ENCODE results near the gene ARFRP1. TPM values are rescaled to one million over a fixed set of nuclear protein-coding genes. Genes with fewer than 3 reads are reported as not detected.
"Not testable (repeated sequence)": the region's sequence is repeated elsewhere in the genome, so short reads cannot be mapped to it uniquely, and the experiment has no call there.

ARFRP1 gene
- total and polyA plus RNA-seq, 2 of the 4 experiments (the other 2 are of a cell fraction), result 25.3 to 36.6 TPM

- Histone ChIP-seq H3K9ac (ENCODE audit: low read depth, low read length) (no peak overlapping the region), H4K20me1 (ENCODE audit: insufficient read depth, low read length) (peaks cover 3% of the 10 kb centered on the region; the same call in 1 of the 2 replicates), H3K4me2 (ENCODE audit: low read depth, low read length) (no peak overlapping the region), H4K5ac (ENCODE audit: low read depth, low read length) (no peak overlapping the region), H2BK5ac (ENCODE audit: low read depth, low read length, poor library complexity, severe bottlenecking) (no peak overlapping the region), H2AK9ac (replicated peaks; ENCODE audit: low read depth, low read length, poor library complexity) (no peak overlapping the region), H2AK5ac (ENCODE audit: low read depth, low read length) (no peak overlapping the region), H3K14ac (replicated peaks; ENCODE audit: low read depth, low read length) (no peak overlapping the region), H3K4me3 (ENCODE audit: insufficient read depth, low read depth, low read length) (no peak overlapping the region), H3K9me3 (ENCODE audit: control insufficient read depth, insufficient read depth, low read length) (no peaks in the 10 kb centered on the region), H3K56ac (ENCODE audit: extremely low read depth, insufficient read depth, low read length) (no peak overlapping the region), H4K91ac (ENCODE audit: insufficient read depth, low read depth, low read length) (no peak overlapping the region), H2BK15ac (ENCODE audit: low read depth, low read length) (no peak overlapping the region), H3K36me3 (ENCODE audit: control insufficient read depth, insufficient read depth, low read length) (peaks cover 33% of the 10 kb centered on the region; the same call in 1 of the 2 replicates), H3K18ac (ENCODE audit: low read depth, low read length) (no peak overlapping the region), H3K27me3 (ENCODE audit: control insufficient read depth, insufficient read depth, low read length) (no peaks in the 10 kb centered on the region), H3K79me1 (ENCODE audit: low read depth in 1 of 2, low read length in 2 of 2) (peaks cover 18 to 57% of the 10 kb centered on the region in 2 experiments), H4K8ac (ENCODE audit: low read depth in 2 of 2, low read length in 2 of 2) (no peak overlapping the region), H2BK120ac (ENCODE audit: low read depth, low read length) (no peak overlapping the region), H3K4ac (ENCODE audit: low read depth, low read length) (no peak overlapping the region), H3K9me1 (ENCODE audit: insufficient read depth, low read length) (0 out of 2 replicates have a peak, but pooled peaks cover 8% of the 10 kb centered on the region), H3K23ac (ENCODE audit: low read depth, low read length) (no peak overlapping the region), H2BK20ac (ENCODE audit: low read depth, low read length) (no peak overlapping the region), H3K27ac (ENCODE audit: insufficient read depth, low read length) (no peak overlapping the region), H3K4me1 (ENCODE audit: control insufficient read depth, insufficient read depth, low read length) (peaks cover 13% of the 10 kb centered on the region), H2AFZ (replicated peaks; ENCODE audit: low read length, poor library complexity) (no peak overlapping the region)
- intact Hi-C loops (cut with micrococcal nuclease) (no loop called here), dilution Hi-C loops (cut with HindIII; ENCODE audit: low sequenced_read_pairs, unreplicated experiment) (no loop called here), in situ Hi-C loops (cut with MboI; ENCODE audit: low sequenced_read_pairs) (no loop called here)
- POLR2A ChIA-PET (ENCODE audit: unreplicated experiment), result no interaction called here
- no peak for DNase-seq
- ATAC-seq (ENCODE audit: low read depth), result no peak
- CTCF ChIA-PET, result no interaction called here
- 40% methylated on average over 1 of the region's 8 CpGs; no CpG with 5 or more reads in 1 of the 2 experiments for WGBS, 2 experiments (ENCODE audit: extremely low coverage in 2 of 2, insufficient read length in 1 of 2)
- no TSS peak for BruUV-seq (replicated peaks)
- TF ChIP-seq RFX5 (IDR thresholded peaks at IDR 0.05; ENCODE audit: low read depth, low read length), result no peak
- TF ChIP-seq, protein P1, sequence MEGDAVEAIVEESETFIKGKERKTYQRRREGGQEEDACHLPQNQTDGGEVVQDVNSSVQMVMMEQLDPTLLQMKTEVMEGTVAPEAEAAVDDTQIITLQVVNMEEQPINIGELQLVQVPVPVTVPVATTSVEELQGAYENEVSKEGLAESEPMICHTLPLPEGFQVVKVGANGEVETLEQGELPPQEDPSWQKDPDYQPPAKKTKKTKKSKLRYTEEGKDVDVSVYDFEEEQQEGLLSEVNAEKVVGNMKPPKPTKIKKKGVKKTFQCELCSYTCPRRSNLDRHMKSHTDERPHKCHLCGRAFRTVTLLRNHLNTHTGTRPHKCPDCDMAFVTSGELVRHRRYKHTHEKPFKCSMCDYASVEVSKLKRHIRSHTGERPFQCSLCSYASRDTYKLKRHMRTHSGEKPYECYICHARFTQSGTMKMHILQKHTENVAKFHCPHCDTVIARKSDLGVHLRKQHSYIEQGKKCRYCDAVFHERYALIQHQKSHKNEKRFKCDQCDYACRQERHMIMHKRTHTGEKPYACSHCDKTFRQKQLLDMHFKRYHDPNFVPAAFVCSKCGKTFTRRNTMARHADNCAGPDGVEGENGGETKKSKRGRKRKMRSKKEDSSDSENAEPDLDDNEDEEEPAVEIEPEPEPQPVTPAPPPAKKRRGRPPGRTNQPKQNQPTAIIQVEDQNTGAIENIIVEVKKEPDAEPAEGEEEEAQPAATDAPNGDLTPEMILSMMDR (conservative IDR thresholded peaks at IDR 0.05; ENCODE audit: low read depth, low read length), result no peak
- TF ChIP-seq SMC3 (IDR thresholded peaks at IDR 0.05; ENCODE audit: low read depth, low read length), result no peak
- TF ChIP-seq BHLHE40 (IDR thresholded peaks at IDR 0.05; ENCODE audit: low read depth, low read length), result no peak
- TF ChIP-seq USF2 (IDR thresholded peaks at IDR 0.05; ENCODE audit: low read depth, low read length), result no peak
- no peak for TF ChIP-seq POLR2A (IDR thresholded peaks at IDR 0.05; ENCODE audit: low read depth, low read length)
Measured at GRCh38 chr20:63660622-63661021, 47.2 kb downstream of the ARFRP1 start.

DNA sequence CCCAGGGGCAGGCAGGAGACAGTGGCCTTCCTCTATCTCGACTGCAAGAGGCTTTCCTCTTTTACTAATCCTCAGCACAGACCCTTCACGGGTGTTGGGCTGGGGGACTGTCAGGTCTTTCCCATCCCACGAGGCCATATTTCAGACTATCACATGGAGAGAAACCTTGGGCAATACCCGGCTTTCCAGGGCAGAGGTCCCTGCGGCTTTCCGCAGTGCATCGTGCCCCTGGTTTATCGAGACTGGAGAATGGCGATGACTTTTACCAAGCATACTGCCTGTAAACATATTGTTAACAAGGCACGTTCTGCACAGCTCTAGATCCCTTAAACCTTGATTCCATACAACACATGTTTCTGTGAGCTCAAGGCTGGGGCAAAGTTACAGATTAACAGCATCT lies 47.6 kb downstream of the ARFRP1 start:
- H4K91ac ChIP-seq (ENCODE audit: insufficient read depth, low read depth, low read length); H4K20me1 ChIP-seq (ENCODE audit: insufficient read depth, low read length); H3K4me3 ChIP-seq (ENCODE audit: insufficient read depth, low read depth, low read length); H2BK120ac ChIP-seq (ENCODE audit: low read depth, low read length); ATAC-seq (ENCODE audit: low read depth); H3K23ac ChIP-seq (ENCODE audit: low read depth, low read length); H3K56ac ChIP-seq (ENCODE audit: extremely low read depth, insufficient read depth, low read length); H2AK5ac ChIP-seq (ENCODE audit: low read depth, low read length); H3K18ac ChIP-seq (ENCODE audit: low read depth, low read length); H2AK9ac ChIP-seq (replicated peaks; ENCODE audit: low read depth, low read length, poor library complexity); in situ Hi-C loops (cut with MboI; ENCODE audit: low sequenced_read_pairs); H3K4ac ChIP-seq (ENCODE audit: low read depth, low read length); CTCF ChIA-PET; H3K4me2 ChIP-seq (ENCODE audit: low read depth, low read length); H4K5ac ChIP-seq (ENCODE audit: low read depth, low read length); dilution Hi-C loops (cut with HindIII; ENCODE audit: low sequenced_read_pairs, unreplicated experiment); BruUV-seq (replicated peaks); H3K27me3 ChIP-seq (ENCODE audit: control insufficient read depth, insufficient read depth, low read length); H4K8ac ChIP-seq (ENCODE audit: low read depth in 2 of 2, low read length in 2 of 2); POLR2A ChIA-PET (ENCODE audit: unreplicated experiment); DNase-seq; H3K9ac ChIP-seq (ENCODE audit: low read depth, low read length); intact Hi-C loops (cut with micrococcal nuclease); H2BK15ac ChIP-seq (ENCODE audit: low read depth, low read length); H3K27ac ChIP-seq (ENCODE audit: insufficient read depth, low read length); H3K14ac ChIP-seq (replicated peaks; ENCODE audit: low read depth, low read length); H3K9me3 ChIP-seq (ENCODE audit: control insufficient read depth, insufficient read depth, low read length); H2BK5ac ChIP-seq (ENCODE audit: low read depth, low read length, poor library complexity, severe bottlenecking); H2BK20ac ChIP-seq (ENCODE audit: low read depth, low read length); H2AFZ ChIP-seq (replicated peaks; ENCODE audit: low read length, poor library complexity): not testable (repeated sequence)
- peaks cover 13% of the 10 kb centered on the region for H3K4me1 ChIP-seq (ENCODE audit: control insufficient read depth, insufficient read depth, low read length)
- H3K9me1 ChIP-seq (ENCODE audit: insufficient read depth, low read length), result 0 out of 2 replicates have a peak, but pooled peaks cover 12% of the 10 kb centered on the region
- 97% methylated on average over 5 of the region's 10 CpGs; no CpG with 5 or more reads in 1 of the 2 experiments for WGBS, 2 experiments (ENCODE audit: extremely low coverage in 2 of 2, insufficient read length in 1 of 2)
- peaks cover 29% of the 10 kb centered on the region; the same call in 1 of the 2 replicates for H3K36me3 ChIP-seq (ENCODE audit: control insufficient read depth, insufficient read depth, low read length)
- peaks cover 18 to 54% of the 10 kb centered on the region in 2 experiments for H3K79me1 ChIP-seq (ENCODE audit: low read depth in 1 of 2, low read length in 2 of 2)
